ENCODE data around the gene COL12A1.
A peak's percentile ranks its signal among the peaks of the same experiment; 100 is the strongest.

The COL12A1 gene

GRCh38 chr6:75096966-75097365, 108.9 kb downstream of the COL12A1 start:
- no peak for DNase-seq

- DNase-seq, result no peak
These were observed 111.1 kb downstream of the COL12A1 start for GRCh38 chr6:75094614-75095200.

- no peak for DNase-seq
These were observed 114.2 kb downstream of the COL12A1 start for GRCh38 chr6:75091467-75092190.

GRCh38 chr6:75090576-75090975, 115.3 kb downstream of the COL12A1 start:
- DNase-seq, result no peak

GRCh38 chr6:75089921-75090320, 115.9 kb downstream of the COL12A1 start:
- no peak for DNase-seq

GRCh38 chr6:75089151-75089897, 116.5 kb downstream of the COL12A1 start:
- DNase-seq, result no peak

GRCh38 chr6:75085931-75086635, 119.8 kb downstream of the COL12A1 start:
- DNase-seq, result no peak

- DNase-seq, result no peak
These were observed 120.9 kb downstream of the COL12A1 start for GRCh38 chr6:75084872-75085381.

- no peak for DNase-seq
These were observed 121.8 kb downstream of the COL12A1 start for GRCh38 chr6:75084018-75084417.

- DNase-seq, result no peak
These were observed 123.9 kb downstream of the COL12A1 start for GRCh38 chr6:75081921-75082320.

- no peak for DNase-seq
These were observed 124.8 kb downstream of the COL12A1 start for GRCh38 chr6:75081047-75081446.

- DNase-seq, result no peak
These were observed 126.3 kb downstream of the COL12A1 start for GRCh38 chr6:75079589-75079988.

- no peak for DNase-seq
These were observed 128.2 kb downstream of the COL12A1 start for GRCh38 chr6:75077701-75078100.

- DNase-seq, result no peak
These were observed 129.8 kb downstream of the COL12A1 start for GRCh38 chr6:75076009-75076408.

GRCh38 chr6:75070244-75070643, 135.6 kb downstream of the COL12A1 start:
- DNase-seq, result no peak

- peak in 2 of 4 experiments; percentile 1 to 2 for DNase-seq
These were observed 140.3 kb downstream of the COL12A1 start for GRCh38 chr6:75065523-75065922.

- no peak for DNase-seq
These were observed 153.4 kb downstream of the COL12A1 start for GRCh38 chr6:75052491-75052890.

- DNase-seq, result no peak
These were observed 156.5 kb downstream of the COL12A1 start for GRCh38 chr6:75049308-75049707.

GRCh38 chr6:75044846-75045245, 161.0 kb downstream of the COL12A1 start:
- no peak for DNase-seq

GRCh38 chr6:75041381-75041780, 164.5 kb downstream of the COL12A1 start:
- DNase-seq, result no peak
